Measurements from ENCODE around the gene MACO1. TPM values are rescaled to one million over a fixed set of nuclear protein-coding genes. Genes with fewer than 3 reads are reported as not detected.

The MACO1 gene
- total RNA-seq, 1 donor = 19.9 TPM

GRCh38 chr1:25462732-25463131 lies 32.0 kb downstream of the MACO1 start:
- no peak overlapping the region for H3K4me3 ChIP-seq (ENCODE audit: low read depth, low read length)
- DNase-seq (ENCODE audit: low read depth) = peak; percentile 20
- TF ChIP-seq CTCF (IDR thresholded peaks at IDR 0.05; ENCODE audit: insufficient read depth, low read depth, low read length) = no peak

GRCh38 chr1:25467193-25467592 lies 36.5 kb downstream of the MACO1 start:
- TF ChIP-seq CTCF (IDR thresholded peaks at IDR 0.05; ENCODE audit: insufficient read depth, low read depth, low read length) = no peak
- no peak overlapping the region for H3K4me3 ChIP-seq (ENCODE audit: low read depth, low read length)
- DNase-seq (ENCODE audit: low read depth) = no peak

GRCh38 chr1:25467616-25468015 lies 36.9 kb downstream of the MACO1 start:
- no peak for DNase-seq (ENCODE audit: low read depth)
- TF ChIP-seq CTCF (IDR thresholded peaks at IDR 0.05; ENCODE audit: insufficient read depth, low read depth, low read length) = no peak
- H3K4me3 ChIP-seq (ENCODE audit: low read depth, low read length) = no peak overlapping the region

GRCh38 chr1:25468033-25468432 lies 37.3 kb downstream of the MACO1 start:
- peak; percentile 89 for DNase-seq (ENCODE audit: low read depth)
- TF ChIP-seq CTCF (IDR thresholded peaks at IDR 0.05; ENCODE audit: insufficient read depth, low read depth, low read length) = no peak
- no peak overlapping the region for H3K4me3 ChIP-seq (ENCODE audit: low read depth, low read length)

GRCh38 chr1:25469177-25469576 lies 38.5 kb downstream of the MACO1 start:
- peak; percentile 18 for DNase-seq (ENCODE audit: low read depth)
- H3K4me3 ChIP-seq (ENCODE audit: low read depth, low read length) = no peak overlapping the region
- no peak for TF ChIP-seq CTCF (IDR thresholded peaks at IDR 0.05; ENCODE audit: insufficient read depth, low read depth, low read length)

GRCh38 chr1:25472471-25472870 lies 41.8 kb downstream of the MACO1 start:
- H3K4me3 ChIP-seq (ENCODE audit: low read depth, low read length) = no peak overlapping the region
- TF ChIP-seq CTCF (IDR thresholded peaks at IDR 0.05; ENCODE audit: insufficient read depth, low read depth, low read length) = no peak
- no peak for DNase-seq (ENCODE audit: low read depth)

- DNase-seq (ENCODE audit: low read depth) = no peak
- TF ChIP-seq CTCF (IDR thresholded peaks at IDR 0.05; ENCODE audit: insufficient read depth, low read depth, low read length) = no peak
- no peak overlapping the region for H3K4me3 ChIP-seq (ENCODE audit: low read depth, low read length)
Observed at GRCh38 chr1:25473653-25474225, 43.0 kb downstream of the MACO1 start.

Measured in fibroblast of villous mesenchyme (primary cell).